Measurements from ENCODE around the gene RCSD1.

The RCSD1 gene

DNA sequence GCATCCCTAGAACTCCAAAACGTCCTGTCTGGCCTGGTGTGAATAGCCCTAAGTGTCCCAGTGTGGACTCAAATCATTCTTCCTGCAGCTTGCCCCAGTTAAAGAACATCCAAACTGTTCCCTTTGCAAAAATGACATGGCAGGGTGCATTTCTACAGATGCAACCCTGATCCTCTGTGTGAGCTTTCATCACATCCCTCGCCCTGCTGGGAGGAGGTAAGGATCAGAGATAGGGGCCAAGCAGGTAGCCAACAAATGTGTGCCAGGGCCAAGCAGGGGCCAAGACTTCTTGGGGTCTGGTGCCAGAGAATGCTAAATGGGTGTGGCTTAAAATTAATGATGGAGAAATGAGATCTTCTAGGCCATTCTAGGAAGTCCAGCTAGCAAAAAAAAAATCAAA, 64.7 kb downstream of the RCSD1 start:
- H4K20me1 ChIP-seq (ENCODE audit: insufficient read depth, low read length, poor library complexity, severe bottlenecking), result no peaks in the 10 kb centered on the region
- H3K36me3 ChIP-seq (ENCODE audit: insufficient read depth, low read length), result peaks cover 91% of the 10 kb centered on the region; the same call in 1 of the 2 replicates
- no peak overlapping the region for H3K4me2 ChIP-seq (ENCODE audit: low read depth, low read length, poor library complexity, severe bottlenecking)
- no peaks in the 10 kb centered on the region for H3K79me2 ChIP-seq (ENCODE audit: insufficient read depth, low read length)
- H2AFZ ChIP-seq (ENCODE audit: low read length), result no peak overlapping the region
- no peak for TF ChIP-seq EZH2phosphoT487 (IDR thresholded peaks at IDR 0.05; ENCODE audit: borderline replicate concordance)
- TF ChIP-seq, protein P1, sequence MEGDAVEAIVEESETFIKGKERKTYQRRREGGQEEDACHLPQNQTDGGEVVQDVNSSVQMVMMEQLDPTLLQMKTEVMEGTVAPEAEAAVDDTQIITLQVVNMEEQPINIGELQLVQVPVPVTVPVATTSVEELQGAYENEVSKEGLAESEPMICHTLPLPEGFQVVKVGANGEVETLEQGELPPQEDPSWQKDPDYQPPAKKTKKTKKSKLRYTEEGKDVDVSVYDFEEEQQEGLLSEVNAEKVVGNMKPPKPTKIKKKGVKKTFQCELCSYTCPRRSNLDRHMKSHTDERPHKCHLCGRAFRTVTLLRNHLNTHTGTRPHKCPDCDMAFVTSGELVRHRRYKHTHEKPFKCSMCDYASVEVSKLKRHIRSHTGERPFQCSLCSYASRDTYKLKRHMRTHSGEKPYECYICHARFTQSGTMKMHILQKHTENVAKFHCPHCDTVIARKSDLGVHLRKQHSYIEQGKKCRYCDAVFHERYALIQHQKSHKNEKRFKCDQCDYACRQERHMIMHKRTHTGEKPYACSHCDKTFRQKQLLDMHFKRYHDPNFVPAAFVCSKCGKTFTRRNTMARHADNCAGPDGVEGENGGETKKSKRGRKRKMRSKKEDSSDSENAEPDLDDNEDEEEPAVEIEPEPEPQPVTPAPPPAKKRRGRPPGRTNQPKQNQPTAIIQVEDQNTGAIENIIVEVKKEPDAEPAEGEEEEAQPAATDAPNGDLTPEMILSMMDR (conservative IDR thresholded peaks at IDR 0.05; ENCODE audit: low read length), result no peak
- no peaks in the 10 kb centered on the region for H3K4me1 ChIP-seq (ENCODE audit: insufficient read depth, low read length, poor library complexity, severe bottlenecking)
- H3K9ac ChIP-seq (ENCODE audit: low read depth, low read length, poor library complexity, severe bottlenecking), result no peak overlapping the region
- H3K27me3 ChIP-seq (ENCODE audit: insufficient read depth, low read length, poor library complexity, severe bottlenecking), result no peaks in the 10 kb centered on the region
- no peaks in the 10 kb centered on the region for H3F3A ChIP-seq (ENCODE audit: low read depth)
- no peaks in the 10 kb centered on the region for H3K9me3 ChIP-seq (ENCODE audit: insufficient read depth, low read depth, low read length)
- no peak overlapping the region for H3K4me3 ChIP-seq (ENCODE audit: low read length, poor library complexity, severe bottlenecking)
- no peaks in the 10 kb centered on the region for H3K9me2 ChIP-seq (replicated peaks; ENCODE audit: low read depth, low read length)

DNA sequence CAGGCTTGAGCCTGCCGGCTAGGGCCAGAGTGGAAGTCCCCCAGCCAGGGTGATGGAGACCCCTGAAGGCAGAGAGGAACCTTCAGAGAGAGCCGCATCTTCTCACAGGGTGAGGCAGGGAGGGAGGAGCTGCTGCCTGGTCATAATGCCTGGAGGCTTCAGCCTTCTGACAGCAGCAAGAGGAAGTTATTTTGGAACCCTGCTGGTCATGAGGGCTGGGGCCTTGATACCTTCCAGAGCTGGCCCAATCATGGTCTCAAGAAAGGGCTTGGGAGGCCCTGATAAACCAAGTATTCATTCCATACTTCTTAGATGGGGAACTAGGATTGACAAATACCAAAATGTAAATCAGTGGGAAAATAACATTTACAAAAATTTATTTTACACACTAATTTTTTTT, 65.1 kb downstream of the RCSD1 start:
- Histone ChIP-seq H4K20me1 (ENCODE audit: insufficient read depth, low read length, poor library complexity, severe bottlenecking) (no peaks in the 10 kb centered on the region), H3K79me2 (ENCODE audit: insufficient read depth, low read length) (no peaks in the 10 kb centered on the region), H3K36me3 (ENCODE audit: insufficient read depth, low read length) (peaks cover 91% of the 10 kb centered on the region; the same call in 1 of the 2 replicates), H3F3A (ENCODE audit: low read depth) (no peaks in the 10 kb centered on the region), H3K4me2 (ENCODE audit: low read depth, low read length, poor library complexity, severe bottlenecking) (no peak overlapping the region), H2AFZ (ENCODE audit: low read length) (no peak overlapping the region), H3K27me3 (ENCODE audit: insufficient read depth, low read length, poor library complexity, severe bottlenecking) (no peaks in the 10 kb centered on the region), H3K4me1 (ENCODE audit: insufficient read depth, low read length, poor library complexity, severe bottlenecking) (no peaks in the 10 kb centered on the region), H3K9me3 (ENCODE audit: insufficient read depth, low read depth, low read length) (no peaks in the 10 kb centered on the region), H3K9ac (ENCODE audit: low read depth, low read length, poor library complexity, severe bottlenecking) (no peak overlapping the region), H3K9me2 (replicated peaks; ENCODE audit: low read depth, low read length) (no peaks in the 10 kb centered on the region), H3K4me3 (ENCODE audit: low read length, poor library complexity, severe bottlenecking) (no peak overlapping the region)
- TF ChIP-seq, protein P1 (conservative IDR thresholded peaks at IDR 0.05; ENCODE audit: low read length), result no peak
- no peak for TF ChIP-seq EZH2phosphoT487 (IDR thresholded peaks at IDR 0.05; ENCODE audit: borderline replicate concordance)

DNA sequence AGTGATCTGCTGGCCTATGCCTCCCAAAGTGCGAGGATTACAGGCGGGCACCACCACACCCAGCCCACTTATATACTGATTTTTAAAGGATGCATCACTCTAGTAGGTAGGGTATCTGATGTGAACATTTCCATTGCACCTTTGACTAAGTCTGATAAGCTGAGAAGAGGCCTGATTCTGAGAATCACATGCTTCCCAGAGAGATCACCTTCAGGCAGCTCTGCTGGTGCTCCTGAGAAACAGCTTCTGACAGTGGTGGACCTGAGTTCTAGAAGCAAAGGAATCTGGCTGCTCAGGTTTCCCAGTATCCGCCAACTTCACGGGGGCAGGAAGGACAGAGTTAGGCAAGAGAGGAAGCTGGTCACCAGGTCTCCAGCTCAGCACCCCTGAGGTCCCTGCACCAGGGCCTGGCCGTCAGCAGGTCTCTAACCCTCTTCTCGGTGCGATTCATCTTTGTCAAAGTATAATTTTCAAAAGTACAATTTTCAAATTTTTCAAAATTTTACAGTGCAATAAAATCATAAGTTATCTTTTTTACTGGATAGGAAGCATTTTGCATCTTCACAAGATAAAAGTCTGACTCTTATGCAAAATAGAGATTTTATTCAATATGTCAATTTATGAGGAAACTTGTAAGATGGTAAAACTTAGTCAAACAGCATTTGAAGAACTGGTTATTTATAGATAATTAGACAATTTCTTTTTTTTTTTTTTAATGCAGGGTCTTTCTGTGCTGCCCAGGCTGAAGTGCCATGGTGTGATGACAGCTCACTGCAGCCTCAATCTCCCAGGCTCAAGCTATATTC, 65.9 kb downstream of the RCSD1 start:
- H4K20me1 ChIP-seq (ENCODE audit: insufficient read depth, low read length, poor library complexity, severe bottlenecking), result no peaks in the 10 kb centered on the region
- H3K4me3 ChIP-seq (ENCODE audit: low read length, poor library complexity, severe bottlenecking), result no peak overlapping the region

More for the DNA sequence above, 65.9 kb downstream of the RCSD1 start:
- Histone ChIP-seq H3K79me2 (ENCODE audit: insufficient read depth, low read length) (no peaks in the 10 kb centered on the region), H3F3A (ENCODE audit: low read depth) (no peaks in the 10 kb centered on the region), H3K4me1 (ENCODE audit: insufficient read depth, low read length, poor library complexity, severe bottlenecking) (no peaks in the 10 kb centered on the region), H3K27me3 (ENCODE audit: insufficient read depth, low read length, poor library complexity, severe bottlenecking) (no peaks in the 10 kb centered on the region), H3K4me2 (ENCODE audit: low read depth, low read length, poor library complexity, severe bottlenecking) (no peak overlapping the region), H3K9me2 (replicated peaks; ENCODE audit: low read depth, low read length) (no peaks in the 10 kb centered on the region), H3K9ac (ENCODE audit: low read depth, low read length, poor library complexity, severe bottlenecking) (no peak overlapping the region), H3K36me3 (ENCODE audit: insufficient read depth, low read length) (peaks cover 84% of the 10 kb centered on the region; the same call in 1 of the 2 replicates), H2AFZ (ENCODE audit: low read length) (no peak overlapping the region), H3K9me3 (ENCODE audit: insufficient read depth, low read depth, low read length) (no peaks in the 10 kb centered on the region)
- TF ChIP-seq, protein P1 (conservative IDR thresholded peaks at IDR 0.05; ENCODE audit: low read length), result no peak
- TF ChIP-seq EZH2phosphoT487 (IDR thresholded peaks at IDR 0.05; ENCODE audit: borderline replicate concordance), result no peak
